Measurements from ENCODE around the gene ANKRD55. TPM values are rescaled to one million over a fixed set of nuclear protein-coding genes. Genes with fewer than 3 reads are reported as not detected.

ANKRD55 gene
- total and polyA plus RNA-seq, 2 donors from 2014 or later, result 0.26 to 1.2 TPM

DNA sequence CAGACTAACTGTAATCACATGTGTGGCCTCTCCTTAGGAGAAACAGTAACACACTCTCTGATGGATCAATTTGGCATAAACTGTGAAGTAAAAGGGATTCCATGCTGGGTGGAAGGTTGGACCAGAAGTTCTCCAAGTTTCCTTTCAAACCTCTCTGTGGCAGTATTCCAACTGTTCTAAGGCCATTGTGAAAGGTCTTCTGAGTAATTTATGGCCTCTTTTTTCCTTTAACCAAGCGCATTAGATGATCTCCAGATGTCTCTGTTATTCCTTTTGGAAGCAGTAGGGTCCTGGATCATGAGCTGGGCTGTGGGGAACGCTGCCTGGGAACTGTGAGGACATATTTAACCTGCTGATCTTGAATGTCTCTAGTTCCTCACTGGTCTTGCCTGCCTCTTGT lies 157.8 kb downstream of the ANKRD55 start:
- H3K27ac ChIP-seq (ENCODE audit: low read depth in 2 of 2, low read length in 2 of 2), result peak overlapping the region in 1 of 2 donors; percentile 48
- no peak overlapping the region for H3K4me3 ChIP-seq (ENCODE audit: low read length in 3 of 3)
- intact Hi-C loops (cut with DNase I), result no loop called here
- DNase-seq (peak in 3 of 5 donors; percentile 37 to 90 (median 78)), FAIRE-seq (no peak)
- H3K27me3 ChIP-seq (ENCODE audit: control insufficient read depth, insufficient read depth, low read length), result no peaks in the 10 kb centered on the region
- H3K4me1 ChIP-seq (ENCODE audit: control insufficient read depth in 2 of 3, insufficient read depth in 2 of 3, low read depth in 1 of 3, low read length in 3 of 3), result peaks cover 0 to 9% (median 2%) of the 10 kb centered on the region in 3 donors
- H3K36me3 ChIP-seq (ENCODE audit: control insufficient read depth in 2 of 3, insufficient read depth in 3 of 3, low read length in 3 of 3), result no peaks in the 10 kb centered on the region
- TF ChIP-seq, protein P1, sequence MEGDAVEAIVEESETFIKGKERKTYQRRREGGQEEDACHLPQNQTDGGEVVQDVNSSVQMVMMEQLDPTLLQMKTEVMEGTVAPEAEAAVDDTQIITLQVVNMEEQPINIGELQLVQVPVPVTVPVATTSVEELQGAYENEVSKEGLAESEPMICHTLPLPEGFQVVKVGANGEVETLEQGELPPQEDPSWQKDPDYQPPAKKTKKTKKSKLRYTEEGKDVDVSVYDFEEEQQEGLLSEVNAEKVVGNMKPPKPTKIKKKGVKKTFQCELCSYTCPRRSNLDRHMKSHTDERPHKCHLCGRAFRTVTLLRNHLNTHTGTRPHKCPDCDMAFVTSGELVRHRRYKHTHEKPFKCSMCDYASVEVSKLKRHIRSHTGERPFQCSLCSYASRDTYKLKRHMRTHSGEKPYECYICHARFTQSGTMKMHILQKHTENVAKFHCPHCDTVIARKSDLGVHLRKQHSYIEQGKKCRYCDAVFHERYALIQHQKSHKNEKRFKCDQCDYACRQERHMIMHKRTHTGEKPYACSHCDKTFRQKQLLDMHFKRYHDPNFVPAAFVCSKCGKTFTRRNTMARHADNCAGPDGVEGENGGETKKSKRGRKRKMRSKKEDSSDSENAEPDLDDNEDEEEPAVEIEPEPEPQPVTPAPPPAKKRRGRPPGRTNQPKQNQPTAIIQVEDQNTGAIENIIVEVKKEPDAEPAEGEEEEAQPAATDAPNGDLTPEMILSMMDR (IDR thresholded peaks at IDR 0.05; ENCODE audit: borderline replicate concordance, extremely low read depth, insufficient read depth), result no peak
- no peak overlapping the region for H3K9ac ChIP-seq (ENCODE audit: low read length in 3 of 3)
- no peaks in the 10 kb centered on the region for H3K9me3 ChIP-seq (ENCODE audit: control insufficient read depth in 2 of 3, insufficient read depth in 1 of 3, low read length in 3 of 3)

DNA sequence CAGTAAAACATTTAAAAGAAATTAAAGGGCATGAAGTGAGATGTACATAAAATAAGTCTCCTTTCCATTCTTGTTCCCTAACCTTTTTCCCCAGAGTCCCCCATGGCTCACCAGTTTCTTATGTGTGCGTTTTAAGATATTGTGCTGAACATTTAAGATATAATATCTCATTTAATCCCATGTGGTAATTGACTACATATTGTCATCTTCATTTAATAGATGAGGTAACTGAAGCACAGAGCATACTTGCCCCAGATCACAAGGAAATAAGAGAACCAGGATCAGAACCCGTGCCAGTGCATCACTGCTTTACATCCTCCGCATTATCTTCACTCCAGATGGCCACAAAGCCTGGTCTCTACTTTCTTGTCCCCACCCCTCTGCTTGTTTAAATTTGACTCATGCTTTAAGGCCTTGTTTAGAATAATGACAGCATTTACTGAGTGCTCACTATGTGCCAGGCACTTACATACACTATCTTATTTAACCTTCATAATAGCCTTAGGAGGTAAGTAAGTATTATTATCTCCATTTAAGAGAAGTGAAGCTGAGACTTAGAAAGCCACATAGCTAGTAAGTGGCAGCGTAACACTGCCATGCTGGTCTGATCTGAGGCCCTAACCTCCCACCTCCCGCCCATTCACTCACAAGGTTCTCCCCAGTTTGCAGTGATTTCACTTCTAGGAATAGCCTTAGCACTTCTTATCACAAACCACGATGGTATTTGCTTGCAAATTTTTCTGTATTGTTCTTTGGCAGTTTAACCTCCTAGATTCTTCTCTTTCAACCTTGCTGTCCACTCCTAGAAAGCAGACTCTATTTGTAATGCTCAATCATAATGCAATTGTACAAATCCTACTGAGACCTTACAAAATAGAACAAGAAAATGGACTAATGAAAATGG lies 160.0 kb downstream of the ANKRD55 start:
- Histone ChIP-seq H3K4me3 (ENCODE audit: low read length in 3 of 3) (no peak overlapping the region), H3K4me1 (ENCODE audit: control insufficient read depth in 2 of 3, insufficient read depth in 2 of 3, low read depth in 1 of 3, low read length in 3 of 3) (peaks cover 2 to 9% (median 2%) of the 10 kb centered on the region in 3 donors), H3K9ac (ENCODE audit: low read length in 3 of 3) (no peak overlapping the region), H3K27me3 (ENCODE audit: control insufficient read depth, insufficient read depth, low read length) (no peaks in the 10 kb centered on the region), H3K36me3 (ENCODE audit: control insufficient read depth in 2 of 3, insufficient read depth in 3 of 3, low read length in 3 of 3) (no peaks in the 10 kb centered on the region), H3K9me3 (ENCODE audit: control insufficient read depth in 2 of 3, insufficient read depth in 1 of 3, low read length in 3 of 3) (no peaks in the 10 kb centered on the region), H3K27ac (ENCODE audit: low read depth in 2 of 2, low read length in 2 of 2) (no peak overlapping the region)
- TF ChIP-seq, protein P1 (IDR thresholded peaks at IDR 0.05; ENCODE audit: borderline replicate concordance, extremely low read depth, insufficient read depth), result no peak
- intact Hi-C loops (cut with DNase I), result no loop called here
- FAIRE-seq, result no peak
- DNase-seq, result no peak

DNA sequence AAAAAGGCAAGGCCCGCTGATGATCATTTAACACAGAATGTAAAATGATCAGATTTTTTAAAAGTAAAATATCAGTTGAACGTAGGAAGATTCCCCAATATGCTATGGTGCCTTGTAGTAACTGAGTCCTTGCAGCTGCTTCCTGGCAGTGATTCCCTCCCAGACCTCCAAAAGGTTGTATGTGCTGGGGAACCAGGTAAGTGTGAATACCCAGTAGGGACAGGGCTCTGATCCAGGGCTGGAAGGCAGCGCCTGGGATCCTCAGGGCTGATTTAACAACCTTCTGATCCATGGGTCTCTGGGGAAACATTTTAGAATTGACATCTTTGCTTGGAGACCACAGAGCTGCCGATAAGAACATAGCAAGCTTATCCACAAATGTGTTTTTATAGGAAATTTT lies 161.7 kb downstream of the ANKRD55 start:
- DNase-seq (no peak), FAIRE-seq (no peak)
- H3K27me3 ChIP-seq (ENCODE audit: control insufficient read depth, insufficient read depth, low read length), result no peaks in the 10 kb centered on the region
- TF ChIP-seq, protein P1 (IDR thresholded peaks at IDR 0.05; ENCODE audit: borderline replicate concordance, extremely low read depth, insufficient read depth), result no peak
- H3K27ac ChIP-seq (ENCODE audit: low read depth in 2 of 2, low read length in 2 of 2), result peak overlapping the region; percentile 5 to 44
- H3K4me3 ChIP-seq (ENCODE audit: low read length in 3 of 3), result no peak overlapping the region
- intact Hi-C loops (cut with DNase I), result no loop called here
- H3K36me3 ChIP-seq (ENCODE audit: control insufficient read depth in 2 of 3, insufficient read depth in 3 of 3, low read length in 3 of 3), result no peaks in the 10 kb centered on the region
- no peaks in the 10 kb centered on the region for H3K9me3 ChIP-seq (ENCODE audit: control insufficient read depth in 2 of 3, insufficient read depth in 1 of 3, low read length in 3 of 3)
- H3K9ac ChIP-seq (ENCODE audit: low read length in 3 of 3), result peak overlapping the region in 1 of 3 donors; percentile 16
- peaks cover 2 to 9% (median 2%) of the 10 kb centered on the region in 3 donors for H3K4me1 ChIP-seq (ENCODE audit: control insufficient read depth in 2 of 3, insufficient read depth in 2 of 3, low read depth in 1 of 3, low read length in 3 of 3)

Data from kidney (tissue), 14 donors.